ENCODE measurements around the gene DYRK1B.

GRCh38 chr19:39795001-39795400 lies 39.0 kb downstream of the DYRK1B start:
- TF ChIP-seq CTCF (conservative IDR thresholded peaks at IDR 0.05 in 1 of 2, IDR thresholded peaks at IDR 0.05 in 1 of 2; ENCODE audit: low read depth in 1 of 2, low read length in 2 of 2), result no peak
- no peak for TF ChIP-seq EZH2 (IDR thresholded peaks at IDR 0.05; ENCODE audit: low read length, missing control alignments)
